Measurements from ENCODE around the gene TRIO.

DNA sequence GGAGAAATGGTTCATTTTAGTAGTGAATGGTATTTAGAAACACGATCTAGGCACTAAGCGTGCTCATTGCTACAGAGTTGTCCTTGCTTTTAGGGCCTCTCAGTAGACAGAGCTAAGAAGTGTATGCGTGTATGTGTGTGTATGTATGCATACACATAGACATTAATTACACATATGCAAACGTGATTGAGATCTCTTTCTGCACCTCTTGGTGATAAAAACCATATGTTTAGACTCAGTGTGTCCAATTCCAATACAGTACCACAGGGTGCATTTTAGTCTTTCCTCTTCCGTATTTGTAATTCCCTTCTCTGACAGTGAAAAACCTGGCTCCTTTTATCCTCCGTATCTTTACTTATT is 13.1 kb downstream of the TRIO start:
- TF ChIP-seq POLR2AphosphoS5 (IDR thresholded peaks at IDR 0.05) (no peak), POLR2A (IDR thresholded peaks at IDR 0.05; ENCODE audit: low read depth) (no peak), EP300 (IDR thresholded peaks at IDR 0.05) (no peak)
- TF ChIP-seq, protein P1, sequence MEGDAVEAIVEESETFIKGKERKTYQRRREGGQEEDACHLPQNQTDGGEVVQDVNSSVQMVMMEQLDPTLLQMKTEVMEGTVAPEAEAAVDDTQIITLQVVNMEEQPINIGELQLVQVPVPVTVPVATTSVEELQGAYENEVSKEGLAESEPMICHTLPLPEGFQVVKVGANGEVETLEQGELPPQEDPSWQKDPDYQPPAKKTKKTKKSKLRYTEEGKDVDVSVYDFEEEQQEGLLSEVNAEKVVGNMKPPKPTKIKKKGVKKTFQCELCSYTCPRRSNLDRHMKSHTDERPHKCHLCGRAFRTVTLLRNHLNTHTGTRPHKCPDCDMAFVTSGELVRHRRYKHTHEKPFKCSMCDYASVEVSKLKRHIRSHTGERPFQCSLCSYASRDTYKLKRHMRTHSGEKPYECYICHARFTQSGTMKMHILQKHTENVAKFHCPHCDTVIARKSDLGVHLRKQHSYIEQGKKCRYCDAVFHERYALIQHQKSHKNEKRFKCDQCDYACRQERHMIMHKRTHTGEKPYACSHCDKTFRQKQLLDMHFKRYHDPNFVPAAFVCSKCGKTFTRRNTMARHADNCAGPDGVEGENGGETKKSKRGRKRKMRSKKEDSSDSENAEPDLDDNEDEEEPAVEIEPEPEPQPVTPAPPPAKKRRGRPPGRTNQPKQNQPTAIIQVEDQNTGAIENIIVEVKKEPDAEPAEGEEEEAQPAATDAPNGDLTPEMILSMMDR (IDR thresholded peaks at IDR 0.05) = no peak
